ENCODE results near the gene FTCD. TPM values are rescaled to one million over a fixed set of nuclear protein-coding genes. Genes with fewer than 3 reads are reported as not detected.

FTCD gene
- total RNA-seq, 2 experiments from 2014 or later, result 0.06 to 1.1 TPM

- no peak overlapping the region for H3K4me3 ChIP-seq (ENCODE audit: low read depth, low read length, poor library complexity, severe bottlenecking)
- H4K20me1 ChIP-seq (ENCODE audit: insufficient read depth, low read length), result no peaks in the 10 kb centered on the region
- no peak overlapping the region for H3K4me2 ChIP-seq (ENCODE audit: low read length)
- H3K27ac ChIP-seq (ENCODE audit: low read depth, low read length, poor library complexity, severe bottlenecking), result no peak overlapping the region
- no peak overlapping the region for H2AFZ ChIP-seq (ENCODE audit: low read length)
- no TSS peak for BruUV-seq (replicated peaks)
- ChIA-PET CTCF (ENCODE audit: unreplicated experiment) (no interaction called here), POLR2A (no interaction called here)
- no peaks in the 10 kb centered on the region for H3K79me2 ChIP-seq (ENCODE audit: insufficient read depth, low read depth, low read length)
- H3K4me1 ChIP-seq (ENCODE audit: insufficient read depth, low read length, poor library complexity, severe bottlenecking), result no peaks in the 10 kb centered on the region
- H3K9me3 ChIP-seq (ENCODE audit: low read length), result no peaks in the 10 kb centered on the region
- TF ChIP-seq CTCF (conservative IDR thresholded peaks at IDR 0.05; ENCODE audit: low read length), result no peak
- no peak for TF ChIP-seq EZH2phosphoT487 (IDR thresholded peaks at IDR 0.05; ENCODE audit: borderline replicate concordance, low read depth, low read length)
- no peak for DNase-seq (ENCODE audit: low spot score)
- no peaks in the 10 kb centered on the region for H3K9me2 ChIP-seq (ENCODE audit: insufficient read depth, low read length)
- intact Hi-C loops (cut with micrococcal nuclease; ENCODE audit: unreplicated experiment), result no loop called here
- no peaks in the 10 kb centered on the region for H3K36me3 ChIP-seq (ENCODE audit: insufficient read depth, low read length)
Observed at GRCh38 chr21:46087641-46088040, 67.7 kb downstream of the FTCD start.

Other genes with a start within 250 kb of the FTCD start
- gene COL6A1, start 173.8 kb downstream of the FTCD start, total RNA-seq (2014; rRNA removed; shearing (Covaris generic)), result not detected in 2 replicates
- not detected in 2 replicates for gene COL6A1, start 173.8 kb downstream of the FTCD start, total RNA-seq (2022)
- 0.13 TPM in 1 of 2 replicates, not detected in the other for gene COL6A2, start 57.5 kb downstream of the FTCD start, total RNA-seq (2014; rRNA removed; shearing (Covaris generic))
- not detected in 2 replicates for gene COL6A2, start 57.5 kb downstream of the FTCD start, total RNA-seq (2022)
- 2.0 and 4.7 TPM in 2 replicates for gene SPATC1L, start 28.9 kb upstream of the FTCD start, total RNA-seq (2014; rRNA removed; shearing (Covaris generic))
- 8.3 and 10.4 TPM in 2 replicates for gene SPATC1L, start 28.9 kb upstream of the FTCD start, total RNA-seq (2022)
- 33.9 and 45.4 TPM in 2 replicates for gene LSS, start 73.2 kb upstream of the FTCD start, total RNA-seq (2014; rRNA removed; shearing (Covaris generic))
- gene LSS, start 73.2 kb upstream of the FTCD start, total RNA-seq (2022), result 97.5 and 137 TPM in 2 replicates
- 90.1 and 109 TPM in 2 replicates for gene MCM3AP, start 130.0 kb upstream of the FTCD start, total RNA-seq (2014; rRNA removed; shearing (Covaris generic))
- gene MCM3AP, start 130.0 kb upstream of the FTCD start, total RNA-seq (2022), result 146 and 166 TPM in 2 replicates
- gene YBEY, start 130.8 kb upstream of the FTCD start, total RNA-seq (2014; rRNA removed; shearing (Covaris generic)), result 18.3 and 24.5 TPM in 2 replicates
- 22.8 and 23.5 TPM in 2 replicates for gene YBEY, start 130.8 kb upstream of the FTCD start, total RNA-seq (2022)
- gene C21orf58, start 168.3 kb upstream of the FTCD start, total RNA-seq (2014; rRNA removed; shearing (Covaris generic)), result 102 and 112 TPM in 2 replicates
- 141 and 172 TPM in 2 replicates for gene C21orf58, start 168.3 kb upstream of the FTCD start, total RNA-seq (2022)
- 41.5 and 48.4 TPM in 2 replicates for gene PCNT, start 168.6 kb upstream of the FTCD start, total RNA-seq (2014; rRNA removed; shearing (Covaris generic))
- gene PCNT, start 168.6 kb upstream of the FTCD start, total RNA-seq (2022), result 75.8 and 84.1 TPM in 2 replicates